Loucy (cell line): ENCODE data around the gene XPO4.

Source experiments
- CTCF ChIP-seq: fragments of 200-600 bp; sonication (generic); conservative IDR thresholded peaks from 2 replicates; pipeline ENCODE4 v1.5.1; 2014; ENCODE audit warnings: mild to moderate bottlenecking, antibody characterized with exemption, low read length
- EZH2phosphoT487 ChIP-seq: fragments of 200-600 bp; IDR thresholded peaks from 2 replicates; pipeline ENCODE4 v1.6.1; 2018; ENCODE audit warnings: antibody characterized with exemption, mild to moderate bottlenecking, moderate library complexity, borderline replicate concordance

GRCh38 chr13:20815464-20815863 lies 87.1 kb downstream of the XPO4 start:
- no peak for TF ChIP-seq CTCF
- no peak for TF ChIP-seq EZH2phosphoT487
